NT2/D1 (cell line): ENCODE measurements around the gene PTPRK.

Source experiments
- SUZ12 ChIP-seq: IDR thresholded peaks from 2 replicates; pipeline ENCODE4 v1.6.1; 2011; ENCODE audit not compliant: insufficient read length, insufficient read depth; ENCODE audit errors: extremely low read depth
- YY1 ChIP-seq: IDR thresholded peaks from 2 replicates; pipeline ENCODE4 v1.6.1; 2011; ENCODE audit not compliant: insufficient read length, insufficient read depth
- ZNF274 ChIP-seq: IDR thresholded peaks from 2 replicates; pipeline ENCODE4 v1.6.1; 2011; ENCODE audit warnings: mild to moderate bottlenecking, low read depth, low read length

GRCh38 chr6:128259730-128260685 lies 260.4 kb downstream of the PTPRK start:
- TF ChIP-seq ZNF274 (no peak), YY1 (no peak), SUZ12 (no peak)
